ENCODE data around the gene PLXDC1. TPM values are rescaled to one million over a fixed set of nuclear protein-coding genes. Genes with fewer than 3 reads are reported as not detected.

PLXDC1 gene
- total RNA-seq, 4 donors from 2014 or later, result 6.5 to 21.6 (median 9.1) TPM

DNA sequence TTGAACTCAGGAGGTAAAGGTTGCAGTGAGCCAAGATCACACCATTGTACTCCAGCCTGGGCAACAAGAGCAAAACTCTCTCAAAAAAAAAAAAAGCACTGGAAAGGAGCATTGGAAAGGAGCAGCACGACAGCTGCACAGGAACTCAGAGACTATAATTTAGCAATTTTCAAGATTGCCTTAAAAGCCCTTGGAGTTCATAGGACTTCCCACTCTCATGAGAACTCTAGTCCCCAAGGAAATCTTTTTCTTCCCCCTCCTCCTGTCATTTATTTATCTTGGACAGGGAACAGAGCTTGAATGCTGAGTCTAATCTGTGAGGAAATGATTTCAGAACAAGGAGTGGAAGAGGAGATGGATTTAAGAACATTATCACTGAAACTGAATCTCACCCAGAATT is 69.0 kb downstream of the PLXDC1 start:
- ATAC-seq (ENCODE audit: low FRiP score), result no peak
- no peak for DNase-seq (ENCODE audit: low spot score)
- TF ChIP-seq, protein P1, sequence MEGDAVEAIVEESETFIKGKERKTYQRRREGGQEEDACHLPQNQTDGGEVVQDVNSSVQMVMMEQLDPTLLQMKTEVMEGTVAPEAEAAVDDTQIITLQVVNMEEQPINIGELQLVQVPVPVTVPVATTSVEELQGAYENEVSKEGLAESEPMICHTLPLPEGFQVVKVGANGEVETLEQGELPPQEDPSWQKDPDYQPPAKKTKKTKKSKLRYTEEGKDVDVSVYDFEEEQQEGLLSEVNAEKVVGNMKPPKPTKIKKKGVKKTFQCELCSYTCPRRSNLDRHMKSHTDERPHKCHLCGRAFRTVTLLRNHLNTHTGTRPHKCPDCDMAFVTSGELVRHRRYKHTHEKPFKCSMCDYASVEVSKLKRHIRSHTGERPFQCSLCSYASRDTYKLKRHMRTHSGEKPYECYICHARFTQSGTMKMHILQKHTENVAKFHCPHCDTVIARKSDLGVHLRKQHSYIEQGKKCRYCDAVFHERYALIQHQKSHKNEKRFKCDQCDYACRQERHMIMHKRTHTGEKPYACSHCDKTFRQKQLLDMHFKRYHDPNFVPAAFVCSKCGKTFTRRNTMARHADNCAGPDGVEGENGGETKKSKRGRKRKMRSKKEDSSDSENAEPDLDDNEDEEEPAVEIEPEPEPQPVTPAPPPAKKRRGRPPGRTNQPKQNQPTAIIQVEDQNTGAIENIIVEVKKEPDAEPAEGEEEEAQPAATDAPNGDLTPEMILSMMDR (IDR thresholded peaks at IDR 0.05), result no peak

- ATAC-seq (ENCODE audit: low FRiP score) (no peak), DNase-seq (ENCODE audit: low spot score) (no peak)
- TF ChIP-seq, protein P1 (IDR thresholded peaks at IDR 0.05), result no peak
Measured at GRCh38 chr17:39081851-39082250, 69.6 kb downstream of the PLXDC1 start.

DNA sequence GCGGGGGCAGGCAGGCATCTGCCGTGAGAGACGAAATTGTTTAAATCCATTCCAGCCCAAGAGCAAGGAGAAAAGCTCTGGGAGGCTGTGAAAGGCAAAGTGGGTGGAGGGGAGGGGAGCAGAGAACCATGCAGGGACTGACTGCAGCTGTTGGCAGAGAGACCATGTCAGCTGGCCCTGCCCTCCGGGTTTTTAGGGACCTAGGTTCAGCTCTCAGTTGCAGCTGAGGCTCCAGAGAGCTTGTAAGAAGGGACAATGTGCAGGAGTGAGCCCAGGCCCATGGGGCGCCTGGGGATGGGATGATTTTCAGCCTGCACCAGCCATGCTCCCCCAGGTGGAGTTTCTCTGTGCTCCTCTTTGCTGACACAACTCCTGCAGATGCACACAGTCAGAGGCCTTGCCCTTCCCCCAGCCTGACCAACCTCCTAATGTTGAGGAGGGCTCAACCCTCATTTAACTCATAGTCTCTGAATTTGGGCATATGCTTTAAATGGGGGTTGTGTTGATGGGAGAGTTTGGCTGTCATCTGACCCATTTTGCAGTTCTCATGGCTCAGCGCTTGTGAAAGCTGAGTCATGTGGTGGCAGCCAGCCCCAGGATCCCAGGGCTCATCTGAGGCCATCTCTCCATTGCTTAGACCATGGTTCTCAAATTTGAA is 70.9 kb downstream of the PLXDC1 start:
- TF ChIP-seq, protein P1 (IDR thresholded peaks at IDR 0.05), result no peak
- no peak for ATAC-seq (ENCODE audit: low FRiP score)
- DNase-seq (ENCODE audit: low spot score), result no peak

DNA sequence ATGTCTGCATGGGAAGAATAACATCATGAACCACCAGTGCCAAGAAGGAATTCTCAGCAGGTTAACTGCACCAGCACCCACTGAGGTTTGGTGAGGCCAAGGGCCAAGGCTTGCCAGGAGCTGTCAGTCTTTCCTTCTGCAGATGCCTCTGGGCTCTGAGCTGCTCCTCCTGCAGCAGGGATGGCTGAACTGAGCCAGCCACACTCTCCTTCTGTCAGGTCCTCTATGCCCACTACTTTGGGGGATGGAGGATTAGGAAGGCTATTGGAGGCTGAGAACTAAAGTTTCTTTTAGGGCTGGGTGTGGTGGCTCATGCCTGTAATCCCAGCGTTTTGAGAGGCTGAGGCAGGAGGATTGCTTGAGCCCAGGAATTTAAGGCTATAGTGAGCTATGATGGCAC is 71.6 kb downstream of the PLXDC1 start:
- ATAC-seq (ENCODE audit: low FRiP score) (no peak), DNase-seq (ENCODE audit: low spot score) (no peak)
- TF ChIP-seq, protein P1 (IDR thresholded peaks at IDR 0.05), result no peak

GRCh38 chr17:39077866-39078265 is 73.6 kb downstream of the PLXDC1 start:
- no peak for DNase-seq (ENCODE audit: low spot score)
- TF ChIP-seq, protein P1 (IDR thresholded peaks at IDR 0.05), result no peak
- no peak for ATAC-seq (ENCODE audit: low FRiP score)

- ATAC-seq (ENCODE audit: low FRiP score), result no peak
- no peak for DNase-seq (ENCODE audit: low spot score)
- TF ChIP-seq, protein P1 (IDR thresholded peaks at IDR 0.05), result no peak
Measured at GRCh38 chr17:39077252-39077651, 74.2 kb downstream of the PLXDC1 start.

GRCh38 chr17:39074676-39075075 is 76.8 kb downstream of the PLXDC1 start:
- TF ChIP-seq, protein P1 (IDR thresholded peaks at IDR 0.05), result no peak
- ATAC-seq (ENCODE audit: low FRiP score) (no peak), DNase-seq (ENCODE audit: low spot score) (no peak)

Data from omental fat pad (tissue), 4 donors.